ENCODE data around the gene MED31.

MED31 gene

DNA sequence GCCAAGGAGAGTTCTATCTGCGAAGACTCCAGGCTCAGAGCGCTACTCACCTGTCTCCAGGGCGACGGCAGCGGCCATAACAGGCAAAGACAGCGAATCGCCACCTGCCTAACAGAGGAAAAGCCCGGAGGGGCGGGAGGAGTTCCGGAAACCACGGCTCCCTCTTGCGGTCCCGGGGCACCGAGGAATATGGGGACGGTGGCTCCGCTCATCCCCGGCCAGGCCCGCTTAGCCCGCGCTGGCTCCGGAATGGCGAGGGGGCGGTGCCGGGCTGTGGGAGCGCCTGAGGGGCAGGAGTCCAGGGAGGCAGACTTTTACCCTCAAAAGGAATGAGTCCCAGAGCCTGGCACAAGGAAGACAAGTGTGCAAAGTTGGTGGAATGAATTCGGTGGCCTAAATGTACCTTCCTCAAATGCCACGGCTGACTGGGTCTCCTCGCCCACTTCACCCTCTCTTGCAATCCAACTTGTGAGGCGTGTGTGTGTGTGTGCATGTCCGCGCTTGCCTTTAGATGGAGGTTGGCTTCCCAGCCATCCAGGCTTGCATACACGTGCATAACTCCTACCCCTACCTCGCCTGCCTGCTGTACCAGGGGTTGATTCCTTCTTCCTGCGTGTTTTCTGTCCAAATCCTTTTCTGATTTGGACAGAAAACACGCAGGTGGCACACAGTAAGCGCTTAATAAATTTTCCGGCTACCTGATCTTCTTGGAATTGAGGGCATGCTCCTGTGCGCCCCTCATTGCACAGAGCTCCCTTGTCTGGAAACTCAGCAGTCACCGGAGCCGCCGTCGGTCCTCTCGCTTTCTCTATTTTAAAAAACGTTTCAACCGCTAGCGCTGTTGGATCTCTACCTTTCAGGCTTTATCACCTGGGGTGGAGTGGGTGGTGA is 3.7 kb upstream of the MED31 start:
- DNase-seq, result peak; percentile 82

DNA sequence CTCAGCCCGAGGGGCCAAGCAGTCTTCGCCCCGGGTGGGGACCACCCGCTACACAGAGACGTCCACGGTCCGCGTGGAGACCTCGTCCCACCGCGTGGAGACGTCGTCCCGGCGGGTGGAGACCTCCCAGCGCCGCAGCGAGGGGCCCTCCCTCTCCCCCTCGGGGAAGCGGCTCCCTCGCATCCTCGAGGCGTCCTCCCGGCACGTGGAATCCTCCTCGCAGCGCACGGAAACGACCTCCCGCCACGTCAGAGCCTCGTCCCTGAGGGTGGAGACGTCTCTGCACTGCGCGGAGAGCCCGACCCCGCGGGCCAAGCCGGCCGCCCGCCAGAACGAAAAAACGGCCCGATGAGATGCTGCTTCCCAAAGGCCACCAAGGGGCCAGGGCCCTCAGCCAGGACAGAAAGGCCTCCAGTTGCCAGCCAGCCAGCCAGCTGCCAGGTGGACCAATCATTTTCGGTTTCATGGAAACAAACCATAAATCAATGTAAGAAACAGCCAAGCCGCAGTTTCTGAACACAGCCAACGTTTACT is 581 bp upstream of the MED31 start:
- DNase-seq, result no peak

DNA sequence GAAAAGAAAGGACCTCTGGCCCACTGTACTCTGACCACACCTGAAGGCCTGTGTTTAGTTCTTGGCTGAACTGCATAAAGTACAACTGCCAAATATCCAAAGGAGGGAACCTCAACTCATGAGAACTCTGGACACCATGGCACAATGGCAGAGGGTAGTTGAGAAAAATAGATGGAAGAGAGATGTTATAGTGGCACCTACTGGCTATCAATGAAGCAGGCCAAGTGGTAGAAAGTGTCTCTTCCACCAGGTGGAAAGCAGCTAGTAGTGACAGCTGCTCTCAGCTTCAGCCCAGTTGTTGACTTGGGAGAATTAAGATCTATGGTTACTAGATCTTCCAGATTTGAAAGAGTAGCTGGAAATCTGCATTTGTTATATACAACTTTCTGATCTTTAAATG is 3.2 kb downstream of the MED31 start:
- DNase-seq, result no peak

DNA sequence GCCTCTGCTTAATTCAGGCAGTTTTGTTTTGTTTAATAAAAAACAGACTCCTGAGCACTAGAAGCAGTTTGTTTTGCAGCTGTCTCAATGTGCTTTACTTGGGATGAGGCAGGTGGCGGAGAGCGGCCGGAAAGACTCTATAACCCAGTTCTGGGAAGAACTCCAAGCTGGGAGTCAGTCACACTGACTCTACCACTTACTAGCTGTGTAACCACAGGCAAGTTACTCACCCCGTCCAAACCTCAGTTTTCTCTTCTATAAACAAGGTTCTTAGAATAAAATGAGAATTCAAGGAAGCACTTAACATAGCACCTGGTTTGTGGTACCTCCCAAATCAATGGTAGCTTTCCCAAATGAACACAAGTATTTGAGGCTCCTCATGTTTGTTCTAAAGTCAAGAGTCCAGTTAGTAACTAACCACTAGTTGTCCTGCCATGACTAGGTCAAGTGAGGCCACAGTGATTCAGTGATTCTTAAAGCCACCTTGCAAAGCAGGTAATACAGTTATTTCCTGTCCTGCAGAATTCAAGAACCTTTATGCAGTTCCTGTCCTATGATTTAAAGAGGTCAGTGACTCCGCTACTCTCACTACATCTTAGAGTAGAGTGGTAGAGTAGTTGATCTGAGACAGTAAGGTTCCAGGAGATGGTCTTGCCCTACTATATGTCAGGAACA is 7.8 kb downstream of the MED31 start:
- DNase-seq, result no peak

DNA sequence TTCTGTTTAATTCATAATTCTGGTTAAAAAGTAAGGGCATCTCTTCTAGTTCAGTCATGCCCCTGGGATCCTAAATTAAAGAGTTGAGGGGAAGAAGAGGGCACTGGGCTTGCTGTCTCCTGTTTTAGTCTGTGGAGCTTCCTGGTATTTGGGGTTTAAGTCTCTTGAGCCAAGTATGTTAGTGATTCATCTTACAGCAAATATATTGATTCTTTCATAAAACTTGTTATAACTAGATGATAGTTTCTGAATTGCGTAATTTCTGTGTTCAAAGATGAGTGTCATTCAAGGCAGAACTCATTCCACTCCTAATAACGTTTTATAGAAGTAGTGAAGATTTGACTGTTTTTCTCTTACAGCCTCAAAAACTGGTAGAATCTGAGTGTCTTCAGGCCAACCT is 8.8 kb downstream of the MED31 start:
- no peak for DNase-seq

DNA sequence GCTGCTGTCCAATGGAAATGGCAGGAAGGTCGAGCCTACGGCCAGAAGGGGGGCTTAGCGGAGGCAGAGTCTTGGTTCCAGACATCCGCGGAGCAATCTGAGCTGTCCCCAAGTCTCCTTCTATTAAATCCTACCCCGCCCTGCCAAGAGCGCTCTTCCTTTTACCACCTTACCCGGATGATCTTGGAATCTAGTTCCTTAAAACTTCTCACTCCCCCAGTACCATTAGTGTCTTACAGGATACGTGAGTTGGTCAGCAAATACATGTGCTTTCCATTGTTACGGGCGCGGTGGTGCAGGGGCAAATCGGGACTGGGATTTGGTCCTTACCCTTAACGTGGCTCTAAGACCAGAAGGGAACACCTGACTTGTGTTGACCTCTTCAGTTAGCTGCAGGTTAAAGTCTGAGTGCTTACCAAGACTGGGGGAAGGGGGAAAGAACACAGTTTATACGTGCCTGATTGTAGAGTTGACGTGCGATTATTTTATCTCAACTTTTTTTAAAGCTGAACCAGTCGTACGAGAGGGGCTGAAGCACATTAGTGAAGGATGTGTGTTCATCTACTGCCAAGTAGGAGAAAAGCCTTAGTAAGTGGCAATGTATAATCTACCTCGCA is 10.1 kb downstream of the MED31 start:
- no peak for DNase-seq

DNA sequence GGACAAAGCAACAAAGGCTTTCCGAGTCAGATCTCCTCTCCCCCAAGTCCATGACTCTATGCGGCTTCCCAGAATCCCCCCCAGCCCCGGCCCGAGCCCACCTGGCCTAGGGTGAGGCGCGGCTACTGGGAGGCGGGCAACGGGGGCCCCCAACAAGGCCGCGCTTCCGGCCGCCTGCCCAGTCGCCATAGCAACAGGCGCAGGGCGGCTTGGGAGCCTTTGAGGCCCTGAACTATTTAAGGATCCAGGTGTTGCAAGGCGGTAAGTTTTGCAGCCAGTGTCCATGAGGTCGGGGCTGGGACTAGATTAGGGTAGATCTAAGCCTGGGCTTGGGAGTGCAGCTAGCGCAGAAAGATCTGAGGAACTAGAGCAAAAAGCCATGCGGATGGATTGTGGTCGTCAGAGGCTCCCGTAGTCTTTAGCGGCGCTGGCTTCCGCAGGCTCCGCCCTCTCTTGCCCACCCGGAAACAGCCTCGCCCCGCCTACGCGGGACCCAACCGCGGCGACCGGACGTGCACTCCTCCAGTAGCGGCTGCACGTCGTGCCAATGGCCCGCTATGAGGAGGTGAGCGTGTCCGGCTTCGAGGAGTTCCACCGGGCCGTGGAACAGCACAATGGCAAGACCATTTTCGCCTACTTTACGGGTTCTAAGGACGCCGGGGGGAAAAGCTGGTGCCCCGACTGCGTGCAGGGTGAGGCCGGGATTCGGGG is 10.7 kb downstream of the MED31 start, which contains the start of the genes KIAA0753 and TXNDC17:
TSS of gene KIAA0753 (minus strand) at position 176 of the 711 bp plus-strand sequence. CDS start 5,608 bp downstream, outside the sequence.
TSS of gene TXNDC17 (plus strand) at position 525 of the 711 bp plus-strand sequence. CDS start at position 548, 23 bp downstream.
- peak; percentile 98 for DNase-seq

DNA sequence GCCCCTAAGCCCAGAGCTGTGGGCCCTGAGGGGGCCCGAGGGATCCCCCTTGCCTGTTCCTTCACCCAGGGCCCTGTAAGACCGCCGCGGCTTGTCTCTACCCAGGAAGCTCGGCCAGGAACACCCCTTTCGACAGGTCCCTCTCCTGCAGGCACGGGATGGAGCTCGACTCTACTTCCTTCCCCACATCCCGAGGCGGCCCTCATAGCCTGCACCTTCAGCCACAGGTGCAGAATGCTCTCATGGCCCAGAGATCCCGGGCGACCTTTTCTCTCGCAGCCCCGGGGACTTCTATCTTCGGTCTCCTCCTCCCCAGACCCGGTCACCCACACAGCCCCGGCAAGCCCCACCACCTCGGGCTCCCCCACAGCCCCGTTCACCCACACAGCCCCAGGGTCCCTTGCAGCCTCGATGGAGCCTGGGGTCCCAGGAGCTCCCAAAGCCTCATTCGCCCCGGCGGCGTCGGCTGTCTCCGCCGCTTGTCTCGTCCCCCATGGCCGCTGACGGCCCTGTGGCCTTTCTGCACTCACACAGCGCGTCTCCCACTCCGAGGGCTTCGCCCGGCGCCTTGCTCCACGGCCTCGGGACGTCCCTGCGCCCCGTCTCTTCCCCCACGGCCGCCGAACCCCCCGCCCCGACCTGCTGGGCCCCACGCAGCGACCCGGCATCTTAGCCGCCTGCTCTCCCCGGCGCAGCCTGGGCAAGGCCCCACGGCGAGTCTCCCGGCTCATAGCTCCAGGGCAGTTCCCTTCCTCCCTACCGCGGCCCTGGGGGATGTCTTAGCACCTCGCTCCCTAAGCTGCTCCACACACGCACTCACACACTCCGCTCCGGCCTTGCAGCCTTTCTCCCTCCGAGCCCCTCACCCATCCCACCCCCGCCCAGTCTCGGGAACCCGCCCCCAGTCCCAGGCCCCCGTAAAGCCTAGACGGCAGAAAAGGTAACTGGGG is 11.5 kb downstream of the MED31 start:
- DNase-seq, result peak; percentile 81

DNA sequence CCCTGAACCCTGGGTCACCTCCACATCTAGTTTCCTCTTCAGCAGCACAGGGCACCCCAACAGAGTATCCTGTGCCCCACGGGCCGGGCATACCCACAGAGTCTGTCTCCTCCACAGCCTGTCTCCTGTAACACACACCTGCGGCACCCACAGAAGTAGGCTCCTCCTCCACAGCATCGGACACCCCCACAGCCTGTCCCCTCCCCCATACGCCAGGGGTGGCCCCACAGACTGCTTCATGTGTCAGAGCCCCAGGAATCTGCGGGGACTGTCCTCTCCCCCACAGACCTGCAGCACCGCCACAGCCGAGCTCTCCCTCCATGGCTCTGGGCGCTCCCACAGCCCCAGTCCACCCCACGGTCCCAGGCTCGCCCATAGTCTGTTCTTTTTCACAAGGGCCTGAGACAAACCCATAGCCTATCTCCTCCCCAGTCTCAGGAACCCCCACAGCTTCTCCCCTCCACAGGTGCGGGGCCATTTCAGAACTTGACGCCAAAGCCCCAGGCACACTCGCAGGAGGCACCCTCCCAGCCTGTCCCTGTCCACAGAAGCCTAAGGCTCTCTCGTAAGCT is 12.3 kb downstream of the MED31 start:
- no peak for DNase-seq

DNA sequence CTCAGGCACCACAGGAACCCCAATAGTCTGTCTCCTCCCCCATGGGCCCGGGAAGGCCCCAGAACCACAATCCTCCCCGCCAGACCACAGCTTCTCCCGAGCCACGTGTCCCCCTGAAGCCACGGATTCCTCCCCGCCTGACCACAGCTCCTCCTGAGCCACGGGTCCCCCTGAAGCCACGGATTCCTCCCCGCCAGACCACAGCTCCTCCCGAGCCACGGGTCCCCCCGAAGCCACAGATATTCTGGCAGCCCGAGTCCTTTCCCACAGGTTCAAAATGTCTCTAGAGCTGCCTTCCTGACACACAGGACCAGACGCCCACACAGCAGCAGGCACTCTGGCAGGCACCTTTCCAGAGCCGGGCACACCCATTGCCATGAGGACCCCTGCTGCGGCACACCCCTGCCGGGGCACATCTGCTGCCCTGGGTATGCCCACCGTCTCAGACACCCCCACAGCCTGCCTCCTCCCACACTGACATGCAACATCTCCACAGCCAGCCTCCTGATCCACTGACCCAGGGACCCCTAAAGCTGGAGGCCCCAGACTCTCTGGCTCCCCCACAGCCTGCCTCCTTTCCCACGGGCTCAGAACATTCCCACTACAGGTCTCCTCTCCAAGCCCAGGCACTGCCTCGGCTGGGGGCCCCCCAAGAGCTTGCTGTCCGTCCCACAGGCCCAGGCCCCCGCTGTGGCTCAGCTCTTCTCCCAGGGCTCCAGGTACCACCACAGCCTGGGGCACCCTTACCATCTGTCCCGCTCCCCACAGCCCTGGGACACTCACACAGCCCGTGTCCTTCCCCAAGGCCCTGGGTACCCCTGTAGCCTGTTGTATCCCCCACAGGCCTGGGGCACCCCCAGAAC is 13.1 kb downstream of the MED31 start:
- no peak for DNase-seq

DNA sequence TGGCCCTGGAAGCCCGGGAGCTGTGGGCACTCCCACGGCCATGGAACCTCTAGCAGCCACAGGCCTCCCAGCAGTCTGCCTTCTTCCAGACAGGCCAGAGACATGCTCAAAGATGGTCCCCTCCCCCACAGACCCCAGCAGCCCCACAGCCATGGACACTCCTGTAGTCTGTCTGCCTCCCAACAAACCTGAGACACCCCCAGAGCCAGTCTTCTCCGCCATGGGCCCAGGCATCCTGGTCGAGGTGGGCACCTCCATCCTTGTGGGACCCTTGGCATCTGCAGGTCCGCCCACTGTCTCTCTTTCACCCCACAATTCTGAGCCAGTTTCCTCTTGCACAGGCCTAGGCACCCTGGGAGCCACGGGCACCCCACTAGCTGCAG is 14.0 kb downstream of the MED31 start:
- DNase-seq, result no peak

DNA sequence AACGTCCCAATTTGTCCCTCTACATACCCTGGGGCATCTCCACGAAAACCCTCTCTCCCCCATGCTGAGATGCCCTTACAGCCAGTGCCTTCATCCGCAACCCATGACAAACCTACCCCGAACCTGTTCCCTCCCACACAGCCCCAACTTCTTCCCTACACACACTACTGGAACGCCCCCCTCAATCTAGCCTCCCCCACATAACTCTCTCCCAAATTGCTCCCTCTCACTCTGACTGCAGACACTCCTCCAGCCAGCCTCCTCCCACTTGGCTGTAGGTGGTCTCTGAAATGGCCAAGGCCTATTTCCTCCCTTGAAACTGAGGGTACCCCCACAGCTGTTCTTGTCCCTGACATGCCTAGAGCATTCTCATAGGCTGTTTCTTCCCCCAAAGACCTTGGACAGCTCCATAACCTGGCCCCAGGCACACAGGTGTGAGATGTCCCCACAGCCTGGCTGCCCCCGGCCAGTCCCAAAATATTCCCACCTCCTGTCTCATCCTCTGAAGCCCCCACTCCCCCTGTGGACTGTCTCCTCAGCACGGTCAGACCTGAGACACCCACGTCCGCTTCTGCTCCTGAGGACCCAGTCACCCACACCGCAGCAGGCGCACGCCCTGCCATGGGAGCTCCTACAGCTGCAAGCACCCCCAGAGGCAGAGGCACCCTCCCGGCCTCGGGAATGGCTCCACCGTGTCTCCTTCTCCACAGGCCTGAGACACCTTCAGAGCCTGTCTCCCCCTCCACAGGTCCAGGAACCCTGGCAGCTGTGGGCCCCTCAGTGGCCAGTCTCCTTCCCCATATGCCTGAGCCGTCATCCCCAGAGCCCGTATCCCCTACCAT is 14.6 kb downstream of the MED31 start:
- no peak for DNase-seq

DNA sequence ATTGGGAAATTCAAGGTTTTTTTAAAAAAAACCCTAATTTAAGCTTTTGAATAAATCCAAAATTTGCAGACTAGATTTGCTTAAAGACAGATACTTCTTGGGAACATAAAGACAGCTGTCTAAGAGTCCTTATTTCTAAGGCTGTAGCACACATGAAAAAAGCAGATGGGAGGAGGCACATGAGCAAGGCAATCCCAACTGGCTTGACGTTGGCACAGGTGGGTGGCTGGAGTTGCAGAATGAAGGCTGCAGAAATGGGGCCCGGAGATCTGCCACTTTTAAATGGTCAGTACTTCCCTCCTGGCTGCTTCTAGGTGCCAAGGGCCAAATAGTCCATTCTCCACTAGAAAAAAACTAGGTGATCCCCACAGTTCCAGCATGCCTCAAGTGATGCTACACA is 15.3 kb downstream of the MED31 start:
- DNase-seq, result no peak

DNA sequence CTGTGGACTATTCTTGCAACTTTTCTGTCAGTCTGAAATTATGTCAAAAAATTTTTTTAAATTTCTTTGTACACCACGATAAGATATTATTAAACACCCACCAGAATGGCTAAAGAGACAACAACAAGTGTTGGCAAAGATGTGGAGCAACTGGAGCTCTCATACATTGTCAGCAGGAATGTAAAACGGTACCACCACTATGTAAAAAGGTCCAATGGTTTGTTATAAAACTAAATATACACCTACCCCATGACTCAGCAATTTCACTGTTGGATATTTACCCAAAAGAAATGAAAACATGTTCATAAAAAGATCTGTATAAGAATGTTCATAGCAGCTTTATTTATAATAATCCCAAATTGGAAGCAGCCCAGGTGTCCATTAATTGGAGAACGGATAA is 18.1 kb downstream of the MED31 start:
- no peak for DNase-seq

DNA sequence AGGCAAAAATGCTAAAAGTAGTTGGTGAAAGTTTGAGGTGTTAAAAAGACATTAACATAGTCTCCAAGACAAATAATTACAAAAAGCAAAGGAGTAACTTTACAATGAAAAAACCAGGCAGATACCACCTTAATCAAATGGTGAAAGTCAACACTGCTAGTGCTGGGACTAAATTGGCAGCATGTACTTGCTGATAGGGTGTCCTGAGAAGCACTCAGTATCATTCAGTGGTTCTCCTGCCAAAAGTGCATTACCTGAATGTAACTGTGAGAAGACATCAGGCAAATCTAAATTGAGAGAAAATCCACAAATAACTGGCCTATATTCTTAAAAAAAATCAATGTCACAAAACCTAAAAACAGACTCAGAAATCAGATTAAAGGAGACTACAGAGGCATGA is 18.9 kb downstream of the MED31 start:
- DNase-seq, result no peak

DNA sequence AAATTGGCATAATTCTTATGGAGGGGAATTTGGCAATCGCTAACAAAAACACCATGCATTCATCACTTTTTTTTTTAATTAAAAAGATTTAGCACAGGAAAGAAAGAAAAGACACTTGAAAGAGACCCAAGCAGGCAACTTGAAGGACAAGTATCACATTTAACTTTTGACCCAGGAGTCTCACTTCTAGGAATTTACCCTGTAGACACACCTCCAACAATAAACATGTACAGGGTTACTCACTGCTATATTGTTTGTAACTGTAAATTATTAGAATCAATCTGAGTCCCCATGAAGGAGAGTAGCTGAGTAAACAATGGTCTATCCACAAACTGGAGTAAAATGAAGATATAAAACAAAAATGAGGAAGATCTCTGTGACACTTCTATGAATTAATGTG is 21.0 kb downstream of the MED31 start:
- no peak for DNase-seq

DNA sequence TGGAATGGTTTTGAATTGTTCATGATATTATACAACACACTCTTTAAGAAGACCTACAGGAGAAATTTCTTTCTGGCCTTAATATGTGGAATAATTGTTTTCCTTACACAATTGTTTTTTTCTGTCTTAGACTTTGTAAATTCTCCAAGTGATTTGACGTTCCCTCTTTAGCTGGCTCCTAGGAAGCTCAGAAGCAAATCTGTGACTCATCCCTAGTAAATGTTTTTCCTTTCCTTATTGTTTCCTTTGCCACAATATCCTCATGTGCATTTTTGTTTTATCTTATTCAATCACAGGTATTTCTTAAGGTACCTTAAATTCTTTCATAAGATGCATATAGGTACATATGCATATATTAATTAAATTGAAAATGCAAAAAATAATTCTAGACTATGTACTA is 24.4 kb downstream of the MED31 start:
- no peak for DNase-seq

DNA sequence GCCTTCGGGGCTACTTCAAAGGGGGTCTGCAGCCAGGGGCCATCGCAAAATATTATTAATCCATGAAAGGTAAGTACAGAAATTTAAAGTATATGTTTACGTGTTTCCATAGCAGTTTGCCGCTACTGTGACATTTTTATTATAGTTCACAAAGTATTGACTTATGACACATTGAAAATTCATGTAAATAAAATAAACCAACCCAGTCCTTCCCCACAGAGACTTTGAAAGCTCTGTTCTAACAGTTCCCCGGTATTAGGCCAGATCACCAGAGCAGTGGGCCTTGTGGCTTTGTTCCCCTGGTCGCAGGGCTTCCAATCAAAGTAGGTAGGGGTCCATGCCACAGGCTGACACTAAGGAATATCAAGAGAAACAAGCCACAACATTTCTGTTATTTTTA is 24.8 kb downstream of the MED31 start:
- DNase-seq, result no peak

DNA sequence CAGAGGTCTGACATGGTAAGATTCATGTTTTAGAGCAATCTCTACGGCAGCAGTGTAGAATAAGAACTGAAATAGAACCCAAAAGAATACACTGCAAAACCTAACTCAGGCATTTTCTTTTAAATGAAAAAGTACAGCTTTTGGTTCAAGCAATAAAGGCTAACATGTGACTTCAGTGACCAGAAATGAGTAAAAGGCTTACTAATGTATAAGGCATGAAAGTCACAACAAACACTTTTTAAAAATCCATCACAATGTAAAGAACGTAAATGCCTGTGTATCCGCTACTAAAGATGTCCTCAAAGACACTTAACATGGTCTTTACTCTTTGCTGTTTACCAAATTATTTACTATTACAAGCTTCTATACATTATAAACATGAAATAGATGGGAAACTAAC is 27.5 kb downstream of the MED31 start:
- DNase-seq, result no peak

All from islet precursor cell (in vitro differentiated cells).